ENCODE results near the gene XYLT1.

Gene XYLT1

GRCh38 chr16:17237350-17237944 lies 233.3 kb downstream of the XYLT1 start:
- DNase-seq = no peak
- no peaks in the 10 kb centered on the region for H3K9me3 ChIP-seq (ENCODE audit: severe bottlenecking)
- no peak overlapping the region for H3K4me3 ChIP-seq (ENCODE audit: low read depth, low read length)
- no peak overlapping the region for H3K27ac ChIP-seq
- no peaks in the 10 kb centered on the region for H3K36me3 ChIP-seq
- no peak for TF ChIP-seq CTCF (IDR thresholded peaks at IDR 0.05; ENCODE audit: low read depth, low read length)
- H3K27me3 ChIP-seq (ENCODE audit: insufficient read depth, low read depth, severe bottlenecking) = no peaks in the 10 kb centered on the region

- H3K9me3 ChIP-seq (ENCODE audit: severe bottlenecking) = no peaks in the 10 kb centered on the region
- TF ChIP-seq CTCF (IDR thresholded peaks at IDR 0.05; ENCODE audit: low read depth, low read length) = no peak
- no peak overlapping the region for H3K4me3 ChIP-seq (ENCODE audit: low read depth, low read length)
- H3K27ac ChIP-seq = no peak overlapping the region
- H3K27me3 ChIP-seq (ENCODE audit: insufficient read depth, low read depth, severe bottlenecking) = no peaks in the 10 kb centered on the region
- DNase-seq = no peak
- no peaks in the 10 kb centered on the region for H3K36me3 ChIP-seq
These were observed 235.5 kb downstream of the XYLT1 start for GRCh38 chr16:17235147-17235815.

- Histone ChIP-seq H3K4me3 (ENCODE audit: low read depth, low read length) (no peak overlapping the region), H3K9me3 (ENCODE audit: severe bottlenecking) (no peaks in the 10 kb centered on the region), H3K27ac (no peak overlapping the region), H3K36me3 (no peaks in the 10 kb centered on the region), H3K27me3 (ENCODE audit: insufficient read depth, low read depth, severe bottlenecking) (no peaks in the 10 kb centered on the region)
- DNase-seq = no peak
- TF ChIP-seq CTCF (IDR thresholded peaks at IDR 0.05; ENCODE audit: low read depth, low read length) = no peak
These were observed 237.3 kb downstream of the XYLT1 start for GRCh38 chr16:17233318-17234002.

- no peaks in the 10 kb centered on the region for H3K9me3 ChIP-seq (ENCODE audit: severe bottlenecking)
- no peak for TF ChIP-seq CTCF (IDR thresholded peaks at IDR 0.05; ENCODE audit: low read depth, low read length)
- no peak overlapping the region for H3K4me3 ChIP-seq (ENCODE audit: low read depth, low read length)
- no peaks in the 10 kb centered on the region for H3K27me3 ChIP-seq (ENCODE audit: insufficient read depth, low read depth, severe bottlenecking)
- no peaks in the 10 kb centered on the region for H3K36me3 ChIP-seq
- no peak for DNase-seq
- H3K27ac ChIP-seq = no peak overlapping the region
These were observed 238.3 kb downstream of the XYLT1 start for GRCh38 chr16:17232487-17232886.

- Histone ChIP-seq H3K4me3 (ENCODE audit: low read depth, low read length) (no peak overlapping the region), H3K9me3 (ENCODE audit: severe bottlenecking) (no peaks in the 10 kb centered on the region), H3K27ac (no peak overlapping the region), H3K27me3 (ENCODE audit: insufficient read depth, low read depth, severe bottlenecking) (no peaks in the 10 kb centered on the region), H3K36me3 (no peaks in the 10 kb centered on the region)
- no peak for TF ChIP-seq CTCF (IDR thresholded peaks at IDR 0.05; ENCODE audit: low read depth, low read length)
- DNase-seq = no peak
These were observed 238.8 kb downstream of the XYLT1 start for GRCh38 chr16:17231972-17232371.

Data from WERI-Rb-1 (cell line).